HepG2 (cell line): ENCODE data around the gene UBTD1.

Experiments used
- CTCF ChIP-seq: sonication (generic); formaldehyde crosslinking; IDR thresholded peaks from 2 replicates; pipeline ENCODE4 v1.5.0; 2020; ENCODE audit warnings: mild to moderate bottlenecking, missing genetic modification reagents, moderate library complexity
- DNMT1 ChIP-seq: sonication (generic); formaldehyde crosslinking; IDR thresholded peaks from 2 replicates; pipeline ENCODE4 v1.5.1; 2020; ENCODE audit warnings: mild to moderate bottlenecking, missing genetic modification reagents
- EP300 ChIP-seq, 3 experiments: sonication (generic) in 1 of 3; formaldehyde crosslinking in 1 of 3; IDR thresholded peaks; 2 replicates each; pipeline versions ENCODE4 v1.5.1 to v1.6.1; 2011 to 2020; ENCODE audit warnings: low read depth in 2 of 3, low read length in 2 of 3, borderline replicate concordance in 1 of 3, improper control_type of control experiment in 1 of 3, mild to moderate bottlenecking in 1 of 3, missing genetic modification reagents in 1 of 3, moderate library complexity in 1 of 3
- IKZF5 ChIP-seq: IDR thresholded peaks from 2 replicates; pipeline ENCODE4 v1.6.1; 2018; ENCODE audit warnings: missing genetic modification reagents, mild to moderate bottlenecking, missing compliant biosample characterization
- JUND ChIP-seq: sonication (generic); formaldehyde crosslinking; IDR thresholded peaks from 2 replicates; pipeline ENCODE4 v1.8.0; 2022; ENCODE audit warnings: mild to moderate bottlenecking, missing genetic modification reagents
- KIAA2018 ChIP-seq: sonication (generic); formaldehyde crosslinking; IDR thresholded peaks from 2 replicates; pipeline ENCODE4 v1.5.0; 2020; ENCODE audit warnings: mild to moderate bottlenecking, missing genetic modification reagents, borderline replicate concordance
- MXD1 ChIP-seq: sonication (generic); formaldehyde crosslinking; IDR thresholded peaks from 2 replicates; pipeline ENCODE4 v1.4.0; 2020; ENCODE audit warnings: mild to moderate bottlenecking, missing genetic modification reagents
- POLR2AphosphoS5 ChIP-seq: IDR thresholded peaks from 2 replicates; pipeline ENCODE4 v1.6.1; 2012; ENCODE audit warnings: low read depth, low read length
- SUZ12 ChIP-seq: fragments of 150-350 bp; IDR thresholded peaks from 2 replicates; pipeline ENCODE4 v1.6.1; 2014; ENCODE audit warnings: low read depth, low read length
- XRCC5 ChIP-seq: fragments of 200-400 bp; formaldehyde crosslinking; optimal IDR thresholded peaks from 2 replicates; pipeline ENCODE3; 2017; ENCODE audit warnings: mild to moderate bottlenecking, low read length
- ZMYM3 ChIP-seq: sonication (generic); formaldehyde crosslinking; IDR thresholded peaks from 2 replicates; pipeline ENCODE4 v1.5.1; 2020; ENCODE audit warnings: mild to moderate bottlenecking, missing genetic modification reagents
- ZNF549 ChIP-seq: sonication (generic); formaldehyde crosslinking; IDR thresholded peaks from 2 replicates; pipeline ENCODE4 v1.5.0; 2020; ENCODE audit warnings: missing genetic modification reagents
- ZNF672 ChIP-seq: sonication (generic); formaldehyde crosslinking; IDR thresholded peaks from 2 replicates; pipeline ENCODE4 v1.8.1; 2022; ENCODE audit warnings: missing genetic modification reagents
- ZNF800 ChIP-seq: sonication (generic); formaldehyde crosslinking; IDR thresholded peaks from 2 replicates; pipeline ENCODE4 v1.4.0; 2020; ENCODE audit warnings: missing genetic modification reagents

- TF ChIP-seq CTCF (CRISPR knock-in tag) (peak; percentile 72), KIAA2018 (CRISPR knock-in tag) (no peak), MXD1 (CRISPR knock-in tag) (no peak), ZNF800 (no peak), DNMT1 (CRISPR knock-in tag) (no peak), XRCC5 (no peak), ZMYM3 (CRISPR knock-in tag) (no peak), POLR2AphosphoS5 (no peak), IKZF5 (CRISPR knock-in tag) (no peak), ZNF549 (no peak), ZNF672 (CRISPR knock-in tag) (no peak), JUND (CRISPR knock-in tag) (no peak), SUZ12 (no peak), EP300 (IDR thresholded peaks at IDR 0.05; ENCODE audit: low read depth in 2 of 2, low read length in 2 of 2) (no peak), EP300 (CRISPR knock-in tag; IDR thresholded peaks at IDR 0.05; ENCODE audit: borderline replicate concordance) (no peak)
Observed at GRCh38 chr10:97612386-97612785, 113.7 kb downstream of the UBTD1 start.
